NK-92 (cell line): ENCODE measurements around the gene CHST4.
"Not testable (repeated sequence)": the region's sequence is repeated elsewhere in the genome, so short reads cannot be mapped to it uniquely, and the experiment has no call there.

Experiments
- DNase-seq: peaks from one replicate; lab custom pipeline; 2025; ENCODE audit not compliant: unreplicated experiment; lab: John Stamatoyannopoulos, UW

Gene CHST4

GRCh38 chr16:71569621-71570020, 43.4 kb downstream of the CHST4 start:
- DNase-seq, result no peak

GRCh38 chr16:71570144-71570543, 43.9 kb downstream of the CHST4 start:
- DNase-seq, result no peak

GRCh38 chr16:71572497-71573116, 46.4 kb downstream of the CHST4 start:
- DNase-seq, result no peak

GRCh38 chr16:71573387-71574094, 47.3 kb downstream of the CHST4 start:
- no peak for DNase-seq

- no peak for DNase-seq
These were observed 48.5 kb downstream of the CHST4 start for GRCh38 chr16:71574702-71575101.

GRCh38 chr16:71576971-71577370, 50.7 kb downstream of the CHST4 start, which contains the start of gene TAT:
TSS of gene TAT (minus strand) at chr16:71577092. CDS start at chr16:71576415, 677 bp downstream.
- no peak for DNase-seq

GRCh38 chr16:71582553-71582848, 56.3 kb downstream of the CHST4 start:
- DNase-seq, result not testable (repeated sequence)

GRCh38 chr16:71584543-71585317, 58.5 kb downstream of the CHST4 start:
- no peak for DNase-seq

- DNase-seq, result no peak
These were observed 59.1 kb downstream of the CHST4 start for GRCh38 chr16:71585318-71585703.
